A673 (cell line): Measurements from ENCODE around the gene LMCD1. TPM values are rescaled to one million over a fixed set of nuclear protein-coding genes. Genes with fewer than 3 reads are reported as not detected.

Source experiments
- BruUV-seq: library from RNA; stranded (reverse); fragments of 400-500 nt; replicated peaks from 2 replicates; lab custom pipeline; 2021; lab: Mats Ljungman, UMichigan
- CTCF ChIA-PET: fragments of 300-600 bp; sonication (Branson Sonifier 250); formaldehyde crosslinking; loops from one replicate; lab custom pipeline; 2022; ENCODE audit warnings: antibody characterized with exemption; lab: Charles Lee
- POLR2A ChIA-PET: fragments of 300-600 bp; sonication (Branson Sonifier 250); formaldehyde crosslinking; loops from one replicate; lab custom pipeline; 2022; ENCODE audit warnings: antibody characterized with exemption; ENCODE audit not compliant: low non-redundant PET; lab: Charles Lee
- DNase-seq: peaks from one replicate; pipeline ENCODE4 v3.0.0-alpha.2; 2015; ENCODE audit warnings: low spot score
- H3K27ac ChIP-seq: fragments of 200-600 bp; sonication (generic); 2 replicates; pipeline ENCODE4 v1.5.1; 2016; ENCODE audit warnings: mixed run types, low read depth, mild to moderate bottlenecking, mixed read lengths, antibody characterized with exemption, low read length; ENCODE audit not compliant: poor library complexity, severe bottlenecking
- H3K27me3 ChIP-seq: fragments of 200-600 bp; sonication (generic); replicated peaks from 2 replicates; pipeline ENCODE4 v1.6.1; 2017; ENCODE audit warnings: mixed run types, low read depth, mild to moderate bottlenecking, mixed read lengths, antibody characterized with exemption, low read length; ENCODE audit not compliant: insufficient read depth, poor library complexity
- H3K36me3 ChIP-seq: fragments of 200-600 bp; sonication (generic); 2 replicates; pipeline ENCODE4 v1.6.1; 2016; ENCODE audit warnings: mixed run types, mild to moderate bottlenecking, mixed read lengths, antibody characterized with exemption, low read length; ENCODE audit not compliant: insufficient read depth, poor library complexity, severe bottlenecking
- H3K4me1 ChIP-seq: fragments of 200-600 bp; sonication (generic); 2 replicates; pipeline ENCODE4 v1.6.1; 2017; ENCODE audit warnings: mixed run types, mild to moderate bottlenecking, mixed read lengths, antibody characterized with exemption, low read length; ENCODE audit not compliant: insufficient read depth, poor library complexity, severe bottlenecking
- H3K4me3 ChIP-seq: fragments of 200-600 bp; sonication (generic); 2 replicates; pipeline ENCODE4 v1.5.1; 2016; ENCODE audit warnings: low read depth, mixed run types, mild to moderate bottlenecking, mixed read lengths, low read length; ENCODE audit not compliant: poor library complexity, severe bottlenecking
- H3K9me3 ChIP-seq: fragments of 200-600 bp; sonication (generic); 2 replicates; pipeline ENCODE4 v1.6.1; 2016; ENCODE audit warnings: mixed run types, low read depth, mild to moderate bottlenecking, mixed read lengths, antibody characterized with exemption, low read length; ENCODE audit not compliant: poor library complexity, severe bottlenecking
- EZH2 ChIP-seq: fragments of 200-600 bp; sonication (generic); IDR thresholded peaks from 2 replicates; pipeline ENCODE4 v1.6.1; 2017; ENCODE audit warnings: borderline replicate concordance, low read depth, mild to moderate bottlenecking, mixed read lengths, antibody characterized with exemption, low read length; ENCODE audit not compliant: poor library complexity, severe bottlenecking
- intact Hi-C: fragments of 100-400 bp; cut with micrococcal nuclease; formaldehyde crosslinking; loops from one replicate; pipeline ENCODE4 v1.10.0; 2022; ENCODE audit not compliant: unreplicated experiment
- total RNA-seq: library from RNA; stranded (reverse); gene quantifications from 2 replicates; pipeline ENCODE4 v1.2.3, GENCODE V29; 2021
- TF ChIP-seq, protein P1 (sequence below): fragments of 300-800, 200-600 bp; sonication (generic); conservative IDR thresholded peaks from 2 replicates; pipeline ENCODE4 v1.5.1; 2017; ENCODE audit warnings: low read depth, mild to moderate bottlenecking, antibody characterized with exemption, low read length, moderate library complexity, mixed read lengths

The LMCD1 gene
- total RNA-seq, 1 experiment from 2014 or later, result 4.3 TPM

- no peak overlapping the region for H3K27ac ChIP-seq
- no peaks in the 10 kb centered on the region for H3K9me3 ChIP-seq
- BruUV-seq, result no TSS peak
- CTCF ChIA-PET, result no interaction called here
- H3K27me3 ChIP-seq, result no peaks in the 10 kb centered on the region
- no peak overlapping the region for H3K4me3 ChIP-seq
- no peak for TF ChIP-seq EZH2
- TF ChIP-seq, protein P1, sequence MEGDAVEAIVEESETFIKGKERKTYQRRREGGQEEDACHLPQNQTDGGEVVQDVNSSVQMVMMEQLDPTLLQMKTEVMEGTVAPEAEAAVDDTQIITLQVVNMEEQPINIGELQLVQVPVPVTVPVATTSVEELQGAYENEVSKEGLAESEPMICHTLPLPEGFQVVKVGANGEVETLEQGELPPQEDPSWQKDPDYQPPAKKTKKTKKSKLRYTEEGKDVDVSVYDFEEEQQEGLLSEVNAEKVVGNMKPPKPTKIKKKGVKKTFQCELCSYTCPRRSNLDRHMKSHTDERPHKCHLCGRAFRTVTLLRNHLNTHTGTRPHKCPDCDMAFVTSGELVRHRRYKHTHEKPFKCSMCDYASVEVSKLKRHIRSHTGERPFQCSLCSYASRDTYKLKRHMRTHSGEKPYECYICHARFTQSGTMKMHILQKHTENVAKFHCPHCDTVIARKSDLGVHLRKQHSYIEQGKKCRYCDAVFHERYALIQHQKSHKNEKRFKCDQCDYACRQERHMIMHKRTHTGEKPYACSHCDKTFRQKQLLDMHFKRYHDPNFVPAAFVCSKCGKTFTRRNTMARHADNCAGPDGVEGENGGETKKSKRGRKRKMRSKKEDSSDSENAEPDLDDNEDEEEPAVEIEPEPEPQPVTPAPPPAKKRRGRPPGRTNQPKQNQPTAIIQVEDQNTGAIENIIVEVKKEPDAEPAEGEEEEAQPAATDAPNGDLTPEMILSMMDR, result no peak
- H3K36me3 ChIP-seq, result no peaks in the 10 kb centered on the region
- POLR2A ChIA-PET, result no interaction called here
- H3K4me1 ChIP-seq, result no peaks in the 10 kb centered on the region
- intact Hi-C loops, result no loop called here
- no peak for DNase-seq
Measured at GRCh38 chr3:8486936-8487335, 14.7 kb upstream of the LMCD1 start.

GRCh38 chr3:8488411-8488810 is 13.2 kb upstream of the LMCD1 start:
- Histone ChIP-seq H3K36me3 (no peaks in the 10 kb centered on the region), H3K27ac (no peak overlapping the region), H3K27me3 (no peaks in the 10 kb centered on the region), H3K9me3 (no peaks in the 10 kb centered on the region), H3K4me3 (no peak overlapping the region), H3K4me1 (no peaks in the 10 kb centered on the region)
- TF ChIP-seq, protein P1, result no peak
- TF ChIP-seq EZH2, result no peak
- POLR2A ChIA-PET, result no interaction called here
- CTCF ChIA-PET, result no interaction called here
- intact Hi-C loops, result no loop called here
- no peak for DNase-seq
- no TSS peak for BruUV-seq

DNA sequence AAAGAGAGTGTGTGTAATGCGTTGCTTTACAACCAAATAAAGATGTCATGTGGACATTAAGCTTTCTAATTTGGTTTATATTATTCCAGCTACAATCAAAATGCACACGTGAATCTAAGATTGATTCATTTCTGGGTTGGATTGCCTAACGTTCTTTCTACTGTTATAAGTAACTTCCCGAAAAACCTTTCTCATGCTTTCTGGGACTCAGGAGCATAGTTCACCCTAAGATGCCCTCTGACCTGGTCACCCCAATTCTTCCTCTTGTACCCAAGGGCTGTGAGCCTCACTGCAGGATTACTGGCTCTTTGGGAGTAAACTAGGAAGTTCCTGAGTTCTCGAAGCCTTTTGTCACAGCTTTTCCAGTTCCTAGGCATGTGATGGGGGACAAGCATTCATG is 12.7 kb upstream of the LMCD1 start:
- no peaks in the 10 kb centered on the region for H3K36me3 ChIP-seq
- no peak overlapping the region for H3K27ac ChIP-seq
- H3K4me1 ChIP-seq, result no peaks in the 10 kb centered on the region
- H3K9me3 ChIP-seq, result no peaks in the 10 kb centered on the region
- no peak for DNase-seq
- CTCF ChIA-PET, result no interaction called here
- TF ChIP-seq, protein P1, result no peak
- no peak for TF ChIP-seq EZH2
- no peak overlapping the region for H3K4me3 ChIP-seq
- POLR2A ChIA-PET, result no interaction called here
- intact Hi-C loops, result no loop called here
- no TSS peak for BruUV-seq
- H3K27me3 ChIP-seq, result no peaks in the 10 kb centered on the region
